Measurements from ENCODE around the gene ACTL10.

ACTL10 gene

DNA sequence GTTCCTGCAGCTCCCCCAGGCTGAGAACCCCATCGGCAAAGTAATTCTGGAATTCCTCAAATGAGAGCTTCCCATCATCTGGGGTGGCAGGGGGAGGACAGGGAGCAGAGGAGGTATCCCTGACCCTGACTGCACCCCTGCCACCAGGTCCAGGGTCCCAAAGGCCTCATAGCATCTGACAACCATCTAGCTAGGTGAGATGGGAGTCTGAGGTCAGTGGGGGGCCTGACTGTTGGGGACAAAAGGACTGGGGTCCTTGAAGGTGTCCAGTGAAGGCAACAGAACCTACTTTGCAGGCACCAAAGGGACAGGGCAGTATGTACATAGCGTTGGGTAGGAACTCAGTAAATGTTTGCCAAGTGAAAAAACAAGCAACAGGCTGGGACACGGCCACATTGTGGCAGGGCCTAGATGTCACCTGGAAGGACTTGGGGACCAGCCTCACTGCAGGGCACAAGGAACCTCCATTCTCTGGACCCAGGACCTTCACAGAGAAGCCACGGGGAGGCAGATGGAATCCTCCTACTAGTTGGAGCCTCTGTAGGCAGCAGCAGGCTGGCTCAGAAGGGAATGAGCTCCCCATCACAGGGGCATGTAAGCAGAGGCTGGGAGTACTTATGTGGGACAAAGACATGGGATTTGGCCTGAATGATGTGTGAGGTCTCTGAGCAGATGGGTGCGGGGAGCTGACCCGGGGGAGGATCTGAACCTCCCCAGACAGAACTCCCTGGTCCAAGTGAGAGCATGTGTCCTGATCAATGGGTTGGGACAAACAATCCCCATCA is 4.2 kb downstream of the ACTL10 start:
- H3K9ac ChIP-seq (ENCODE audit: low read depth in 1 of 2, low read length in 2 of 2) = no peak overlapping the region
- H3K27me3 ChIP-seq (ENCODE audit: control insufficient read depth in 2 of 2, insufficient read depth in 2 of 2, low read length in 2 of 2) = no peaks in the 10 kb centered on the region
- no peaks in the 10 kb centered on the region for H3K9me3 ChIP-seq (ENCODE audit: control insufficient read depth in 2 of 2, low read length in 2 of 2)
- no peak overlapping the region for H3K27ac ChIP-seq (ENCODE audit: low read depth in 2 of 2, low read length in 2 of 2)
- H3K4me3 ChIP-seq (ENCODE audit: low read length in 2 of 2) = no peak overlapping the region
- H3K4me1 ChIP-seq (ENCODE audit: control insufficient read depth in 2 of 2, insufficient read depth in 2 of 2, low read length in 2 of 2) = peaks cover 49 to 50% of the 10 kb centered on the region in 2 donors
- peaks cover 13 to 20% of the 10 kb centered on the region in 2 donors for H3K36me3 ChIP-seq (ENCODE audit: control insufficient read depth in 2 of 2, insufficient read depth in 2 of 2, low read length in 2 of 2)

DNA sequence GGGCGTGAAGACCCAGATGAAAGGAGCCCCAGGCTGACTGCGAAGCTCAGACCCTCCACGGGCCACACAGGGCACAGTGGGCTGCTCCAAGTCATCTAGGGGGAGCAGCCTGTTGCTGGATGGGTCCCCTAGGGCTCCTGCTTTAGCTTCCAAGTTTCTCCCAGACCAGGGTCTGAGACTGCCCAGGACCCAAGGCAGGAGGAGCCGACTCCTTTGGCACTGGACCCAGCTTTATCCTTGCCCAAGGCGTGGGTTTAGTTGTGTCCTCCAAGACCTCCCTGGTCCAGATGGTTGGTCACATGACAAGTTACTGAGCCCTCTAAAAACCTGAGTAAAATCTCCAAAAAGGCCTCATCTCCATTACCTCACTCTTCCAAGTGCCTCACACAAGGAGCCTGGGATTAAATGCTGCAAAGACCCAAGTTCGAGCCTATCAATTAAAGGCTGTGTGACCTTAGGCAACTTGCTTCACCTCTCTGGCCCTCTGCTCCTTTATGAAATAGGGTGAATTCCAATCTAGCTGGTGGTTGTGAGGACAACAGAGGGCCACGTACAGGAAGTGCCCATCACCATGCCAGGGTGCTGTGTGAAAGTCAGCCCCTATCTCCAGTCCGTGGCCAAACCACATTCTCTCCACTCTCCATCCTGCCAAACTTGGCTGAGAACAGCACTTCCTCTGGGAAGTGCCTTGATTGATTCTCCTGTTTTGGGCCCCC is 5.0 kb downstream of the ACTL10 start:
- Histone ChIP-seq H3K27ac (ENCODE audit: low read depth in 2 of 2, low read length in 2 of 2) (no peak overlapping the region), H3K4me1 (ENCODE audit: control insufficient read depth in 2 of 2, insufficient read depth in 2 of 2, low read length in 2 of 2) (peaks cover 42 to 50% of the 10 kb centered on the region in 2 donors)

DNA sequence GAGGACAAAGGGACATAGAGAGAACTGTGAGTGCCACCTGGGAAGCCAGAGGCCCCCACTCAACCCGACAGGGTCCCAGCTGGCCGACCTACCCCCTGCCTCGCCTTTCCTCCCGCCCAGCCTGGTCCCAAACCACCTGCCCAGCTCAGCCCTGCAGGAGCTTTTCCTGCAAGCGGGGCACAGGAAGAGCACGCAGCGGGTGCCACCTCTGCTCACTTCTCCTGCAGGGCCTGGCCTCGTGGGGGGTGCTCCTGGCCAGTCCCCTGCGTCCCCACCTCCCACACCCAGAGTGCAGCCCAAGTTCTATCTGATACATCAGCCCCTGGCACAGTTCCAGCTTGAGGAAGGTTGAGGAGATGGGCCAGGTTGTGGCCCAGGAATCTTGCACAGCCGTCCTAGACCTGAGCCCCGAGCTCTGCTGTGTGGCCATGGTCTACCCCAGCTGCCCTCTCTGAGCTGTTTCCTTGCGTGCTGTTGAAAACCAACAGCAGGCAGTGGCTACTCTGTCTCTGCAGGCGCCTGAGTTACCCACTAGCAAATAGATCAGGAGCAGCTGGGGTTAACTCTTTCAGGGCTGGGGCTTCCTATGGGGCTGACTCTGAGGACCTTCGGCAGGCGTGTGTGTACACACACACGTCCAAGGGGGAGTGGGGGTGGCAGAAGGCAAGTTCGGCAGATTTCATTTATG is 5.8 kb downstream of the ACTL10 start:
- peaks cover 36 to 46% of the 10 kb centered on the region in 2 donors for H3K4me1 ChIP-seq (ENCODE audit: control insufficient read depth in 2 of 2, insufficient read depth in 2 of 2, low read length in 2 of 2)
- H3K27me3 ChIP-seq (ENCODE audit: control insufficient read depth in 2 of 2, insufficient read depth in 2 of 2, low read length in 2 of 2) = no peaks in the 10 kb centered on the region
- H3K36me3 ChIP-seq (ENCODE audit: control insufficient read depth in 2 of 2, insufficient read depth in 2 of 2, low read length in 2 of 2) = peaks cover 13 to 20% of the 10 kb centered on the region in 2 donors
- H3K9me3 ChIP-seq (ENCODE audit: control insufficient read depth in 2 of 2, low read length in 2 of 2) = no peaks in the 10 kb centered on the region
- H3K4me3 ChIP-seq (ENCODE audit: low read length in 2 of 2) = peak overlapping the region; percentile 74 to 82
- no peak overlapping the region for H3K9ac ChIP-seq (ENCODE audit: low read depth in 1 of 2, low read length in 2 of 2)
- H3K27ac ChIP-seq (ENCODE audit: low read depth in 2 of 2, low read length in 2 of 2) = no peak overlapping the region

More for the DNA sequence above, 5.0 kb downstream of the ACTL10 start:
- H3K27me3 ChIP-seq (ENCODE audit: control insufficient read depth in 2 of 2, insufficient read depth in 2 of 2, low read length in 2 of 2) = no peaks in the 10 kb centered on the region
- no peaks in the 10 kb centered on the region for H3K9me3 ChIP-seq (ENCODE audit: control insufficient read depth in 2 of 2, low read length in 2 of 2)
- peaks cover 13 to 20% of the 10 kb centered on the region in 2 donors for H3K36me3 ChIP-seq (ENCODE audit: control insufficient read depth in 2 of 2, insufficient read depth in 2 of 2, low read length in 2 of 2)
- H3K9ac ChIP-seq (ENCODE audit: low read depth in 1 of 2, low read length in 2 of 2) = no peak overlapping the region
- no peak overlapping the region for H3K4me3 ChIP-seq (ENCODE audit: low read length in 2 of 2)

DNA sequence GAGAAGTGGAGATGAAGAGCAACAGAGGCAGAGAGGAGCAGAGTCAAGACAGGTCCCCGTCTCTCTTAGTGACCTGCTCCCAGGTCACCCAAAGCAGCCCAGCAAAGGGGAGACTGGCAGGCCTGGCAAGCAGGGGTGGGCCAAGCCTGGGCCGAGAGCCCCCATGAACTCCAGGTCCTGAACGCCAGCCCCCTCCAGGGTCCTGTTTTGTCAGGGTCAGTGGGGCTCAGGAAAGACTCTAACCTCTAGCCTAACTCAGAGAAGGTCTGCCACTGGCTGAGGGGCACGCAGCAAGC is 6.3 kb downstream of the ACTL10 start:
- peaks cover 31 to 41% of the 10 kb centered on the region in 2 donors for H3K4me1 ChIP-seq (ENCODE audit: control insufficient read depth in 2 of 2, insufficient read depth in 2 of 2, low read length in 2 of 2)
- H3K27ac ChIP-seq (ENCODE audit: low read depth in 2 of 2, low read length in 2 of 2) = peak overlapping the region in 1 of 2 donors; percentile 65

DNA sequence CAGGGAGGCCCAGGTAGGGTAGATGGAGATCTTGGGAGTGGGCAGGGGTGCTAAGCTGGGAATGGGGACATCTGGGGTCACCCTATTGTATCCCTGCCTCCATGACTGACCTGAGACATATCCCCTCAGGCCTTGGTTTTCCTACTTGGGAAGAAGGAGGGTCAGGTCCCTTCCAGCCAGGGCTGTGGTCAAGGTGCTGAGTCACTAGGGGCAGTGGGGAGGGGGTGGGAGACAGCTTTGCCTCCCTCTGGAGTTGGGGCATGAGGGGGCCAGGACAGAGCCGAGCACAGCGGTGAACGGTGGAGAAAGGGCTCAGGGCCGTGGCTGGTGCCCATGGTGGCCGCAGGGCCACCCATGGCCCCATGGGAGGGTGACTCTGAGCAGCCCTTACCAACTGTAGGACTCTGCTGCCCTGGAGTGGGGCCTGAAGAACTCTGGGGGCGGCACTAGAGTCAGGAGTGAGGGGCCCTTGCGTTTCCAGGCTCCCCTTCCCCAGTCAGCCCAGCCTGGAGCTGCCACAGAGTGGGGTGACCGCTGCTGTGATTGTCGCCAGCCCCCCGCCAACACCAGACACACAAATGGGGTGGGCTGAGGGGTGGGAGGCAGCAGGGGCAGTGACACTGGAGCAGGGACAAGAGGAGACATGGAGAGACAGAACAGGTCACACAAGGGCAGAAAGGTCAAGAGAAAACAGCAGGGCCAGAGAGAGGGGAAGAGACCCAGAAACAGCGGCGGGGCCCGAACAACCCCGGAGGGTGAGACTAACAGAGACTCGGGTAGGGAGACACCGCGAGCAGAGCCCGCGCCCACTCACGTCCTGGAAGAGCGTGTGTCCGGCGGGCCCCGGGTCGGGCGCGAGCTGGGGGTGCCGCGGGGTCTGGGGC is 6.9 kb downstream of the ACTL10 start:
- H3K4me3 ChIP-seq (ENCODE audit: low read length in 2 of 2) = peak overlapping the region; percentile 74 to 82
- H3K27ac ChIP-seq (ENCODE audit: low read depth in 2 of 2, low read length in 2 of 2) = peak overlapping the region; percentile 9 to 65
- no peaks in the 10 kb centered on the region for H3K27me3 ChIP-seq (ENCODE audit: control insufficient read depth in 2 of 2, insufficient read depth in 2 of 2, low read length in 2 of 2)
- peaks cover 28 to 37% of the 10 kb centered on the region in 2 donors for H3K4me1 ChIP-seq (ENCODE audit: control insufficient read depth in 2 of 2, insufficient read depth in 2 of 2, low read length in 2 of 2)
- H3K9ac ChIP-seq (ENCODE audit: low read depth in 1 of 2, low read length in 2 of 2) = peak overlapping the region; percentile 66 to 84
- no peaks in the 10 kb centered on the region for H3K9me3 ChIP-seq (ENCODE audit: control insufficient read depth in 2 of 2, low read length in 2 of 2)
- H3K36me3 ChIP-seq (ENCODE audit: control insufficient read depth in 2 of 2, insufficient read depth in 2 of 2, low read length in 2 of 2) = peaks cover 11 to 16% of the 10 kb centered on the region in 2 donors

More for the DNA sequence above, 6.3 kb downstream of the ACTL10 start:
- H3K9ac ChIP-seq (ENCODE audit: low read depth in 1 of 2, low read length in 2 of 2) = peak overlapping the region; percentile 66 to 84
- peak overlapping the region; percentile 74 to 82 for H3K4me3 ChIP-seq (ENCODE audit: low read length in 2 of 2)
- peaks cover 13 to 20% of the 10 kb centered on the region in 2 donors for H3K36me3 ChIP-seq (ENCODE audit: control insufficient read depth in 2 of 2, insufficient read depth in 2 of 2, low read length in 2 of 2)
- H3K9me3 ChIP-seq (ENCODE audit: control insufficient read depth in 2 of 2, low read length in 2 of 2) = no peaks in the 10 kb centered on the region
- no peaks in the 10 kb centered on the region for H3K27me3 ChIP-seq (ENCODE audit: control insufficient read depth in 2 of 2, insufficient read depth in 2 of 2, low read length in 2 of 2)

DNA sequence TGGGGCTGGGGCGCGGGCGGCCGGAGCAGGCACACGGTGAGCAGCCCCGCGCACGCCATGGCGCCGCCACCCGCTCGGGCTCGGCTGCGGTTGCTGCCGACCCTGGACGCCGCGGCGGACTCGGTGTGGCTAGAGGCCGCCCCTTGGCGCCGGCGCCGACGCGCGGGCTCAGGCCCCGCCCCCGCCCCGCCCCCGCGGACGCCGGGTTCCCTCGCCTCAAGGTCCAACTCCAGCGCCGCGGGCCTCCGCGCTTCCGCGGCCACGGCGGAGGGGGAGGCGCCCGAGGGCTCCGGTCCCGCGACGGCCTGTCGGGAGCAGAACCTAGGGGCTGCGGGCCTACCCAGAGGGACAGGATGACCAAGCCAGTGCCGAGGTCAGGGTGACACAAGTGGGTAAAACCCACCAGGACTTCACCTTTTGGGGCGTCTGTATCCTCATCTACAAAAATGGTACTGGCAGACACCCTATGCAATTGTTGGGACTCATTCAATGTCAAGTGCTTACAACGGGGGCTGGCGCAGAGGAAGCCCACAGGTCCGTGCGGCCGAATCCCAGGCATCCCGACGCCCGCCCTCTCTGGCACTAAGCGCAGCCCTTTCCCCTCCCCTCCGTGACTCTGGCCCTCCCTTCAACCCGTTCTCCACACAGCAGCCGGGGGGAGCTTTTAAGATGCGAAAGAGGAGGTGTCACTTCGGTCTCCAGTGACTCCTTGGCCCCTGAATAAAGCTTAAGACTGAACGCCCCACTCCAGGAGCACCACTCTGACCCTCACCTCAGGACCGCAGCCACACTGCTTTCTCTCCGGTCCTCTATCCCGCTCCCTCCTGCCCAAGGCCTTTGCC is 7.8 kb downstream of the ACTL10 start, which contains the start of gene NECAB3:
TSS of gene NECAB3 (minus strand) at position 135 of the 842 bp plus-strand sequence. CDS start at position 59, 76 bp downstream.
- Histone ChIP-seq H3K4me1 (ENCODE audit: control insufficient read depth in 2 of 2, insufficient read depth in 2 of 2, low read length in 2 of 2) (peaks cover 28 to 37% of the 10 kb centered on the region in 2 donors), H3K9ac (ENCODE audit: low read depth in 1 of 2, low read length in 2 of 2) (peak within 1 kb of the TSS; percentile 85 to 87)

DNA sequence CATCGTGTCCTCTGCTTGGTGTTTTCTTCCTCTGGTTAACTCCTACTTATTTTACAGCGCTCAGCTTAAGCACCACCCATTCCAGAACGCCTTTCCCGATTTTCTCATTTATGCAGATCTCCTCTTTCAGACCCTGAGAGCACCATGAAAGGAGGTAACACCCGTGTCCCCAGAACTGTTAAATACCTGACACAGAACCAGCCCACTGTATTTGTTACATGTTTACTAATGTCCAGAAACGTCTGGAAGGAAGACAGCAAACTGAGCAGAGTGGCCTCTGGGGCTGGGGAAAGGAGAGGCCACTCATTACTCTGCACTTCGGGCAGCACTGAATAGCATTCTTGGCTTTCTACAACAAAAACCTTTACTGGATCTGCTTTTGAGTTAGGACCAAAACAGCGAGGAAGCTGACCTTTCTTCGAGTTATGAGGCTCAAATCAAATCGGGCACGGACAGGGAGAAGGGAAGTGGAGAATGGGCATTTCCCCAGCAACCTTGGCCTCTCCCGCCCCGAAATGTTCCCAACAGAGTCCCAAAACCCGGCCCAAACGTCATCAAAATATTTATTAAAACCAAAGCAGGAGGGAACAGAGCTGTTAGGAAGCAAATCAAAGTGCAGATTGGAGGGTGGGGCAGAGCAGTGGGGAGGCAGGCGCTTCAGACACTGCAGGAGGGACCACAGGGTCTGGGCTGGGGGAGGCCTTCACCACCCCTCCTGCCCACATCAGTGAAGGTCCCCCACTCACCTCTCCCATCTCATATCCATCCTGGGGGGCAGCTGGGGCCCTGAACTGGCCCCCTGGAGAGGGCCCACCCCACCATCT is 8.6 kb downstream of the ACTL10 start:
- Histone ChIP-seq H3K4me1 (ENCODE audit: control insufficient read depth in 2 of 2, insufficient read depth in 2 of 2, low read length in 2 of 2) (peaks cover 28 to 37% of the 10 kb centered on the region in 2 donors), H3K9me3 (ENCODE audit: control insufficient read depth in 2 of 2, low read length in 2 of 2) (no peaks in the 10 kb centered on the region), H3K27me3 (ENCODE audit: control insufficient read depth in 2 of 2, insufficient read depth in 2 of 2, low read length in 2 of 2) (no peaks in the 10 kb centered on the region), H3K27ac (ENCODE audit: low read depth in 2 of 2, low read length in 2 of 2) (peak overlapping the region; percentile 82 to 88), H3K4me3 (ENCODE audit: low read length in 2 of 2) (peak overlapping the region; percentile 74 to 82), H3K36me3 (ENCODE audit: control insufficient read depth in 2 of 2, insufficient read depth in 2 of 2, low read length in 2 of 2) (peaks cover 2 to 8% of the 10 kb centered on the region in 2 donors), H3K9ac (ENCODE audit: low read depth in 1 of 2, low read length in 2 of 2) (peak overlapping the region; percentile 85 to 87)

More for the DNA sequence above, 7.8 kb downstream of the ACTL10 start, which contains the start of gene NECAB3:
- Histone ChIP-seq H3K36me3 (ENCODE audit: control insufficient read depth in 2 of 2, insufficient read depth in 2 of 2, low read length in 2 of 2) (peaks cover 9% of the 10 kb centered on the region in 2 donors), H3K27ac (ENCODE audit: low read depth in 2 of 2, low read length in 2 of 2) (peak within 1 kb of the TSS; percentile 82 to 88), H3K27me3 (ENCODE audit: control insufficient read depth in 2 of 2, insufficient read depth in 2 of 2, low read length in 2 of 2) (no peaks in the 10 kb centered on the region), H3K4me3 (ENCODE audit: low read length in 2 of 2) (peak within 1 kb of the TSS; percentile 74 to 82), H3K9me3 (ENCODE audit: control insufficient read depth in 2 of 2, low read length in 2 of 2) (no peaks in the 10 kb centered on the region)

DNA sequence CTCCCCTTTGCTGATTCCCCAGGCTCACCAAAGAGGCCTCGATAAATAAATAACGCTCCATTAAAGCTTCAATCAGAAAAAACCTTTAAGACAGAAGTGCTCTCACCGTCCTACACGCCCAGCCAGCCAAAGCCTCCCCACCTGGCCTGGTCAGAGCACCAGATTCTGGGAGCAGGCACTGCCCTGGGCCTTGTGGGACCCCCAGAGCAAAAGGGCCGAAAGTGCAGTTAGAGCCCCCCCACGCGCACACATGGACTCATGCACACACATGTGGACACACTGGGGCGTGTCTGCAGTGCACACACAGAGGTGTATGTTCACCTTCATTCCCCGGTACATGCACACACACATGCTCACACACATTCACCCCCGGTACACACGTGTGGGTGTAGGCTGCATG is 9.4 kb downstream of the ACTL10 start:
- Histone ChIP-seq H3K9ac (ENCODE audit: low read depth in 1 of 2, low read length in 2 of 2) (no peak overlapping the region), H3K27me3 (ENCODE audit: control insufficient read depth in 2 of 2, insufficient read depth in 2 of 2, low read length in 2 of 2) (no peaks in the 10 kb centered on the region), H3K27ac (ENCODE audit: low read depth in 2 of 2, low read length in 2 of 2) (peak overlapping the region; percentile 82 to 88), H3K4me1 (ENCODE audit: control insufficient read depth in 2 of 2, insufficient read depth in 2 of 2, low read length in 2 of 2) (peaks cover 28 to 37% of the 10 kb centered on the region in 2 donors), H3K36me3 (ENCODE audit: control insufficient read depth in 2 of 2, insufficient read depth in 2 of 2, low read length in 2 of 2) (peaks cover under 1 to 2% of the 10 kb centered on the region in 2 donors), H3K9me3 (ENCODE audit: control insufficient read depth in 2 of 2, low read length in 2 of 2) (no peaks in the 10 kb centered on the region), H3K4me3 (ENCODE audit: low read length in 2 of 2) (no peak overlapping the region)
